ENCODE measurements around the gene ZMYND15.

Gene ZMYND15

GRCh38 chr17:4742629-4743028, 3.0 kb downstream of the ZMYND15 start:
- no peak overlapping the region for H3K4me3 ChIP-seq (ENCODE audit: low read depth in 1 of 2, low read length in 1 of 2)
- no peaks in the 10 kb centered on the region for H3K9me3 ChIP-seq
- H3K27me3 ChIP-seq = peaks cover 93% of the 10 kb centered on the region
- H3K27ac ChIP-seq = no peak overlapping the region
- no peak for TF ChIP-seq CTCF (IDR thresholded peaks at IDR 0.05)
- no peaks in the 10 kb centered on the region for H3K36me3 ChIP-seq
- H3K4me1 ChIP-seq (ENCODE audit: control insufficient read depth in 1 of 2, insufficient read depth in 1 of 2, low read depth in 1 of 2, low read length in 1 of 2) = peaks cover 18 to 21% of the 10 kb centered on the region in 2 experiments

GRCh38 chr17:4743216-4743615, 3.6 kb downstream of the ZMYND15 start:
- no peak overlapping the region for H3K4me3 ChIP-seq (ENCODE audit: low read depth in 1 of 2, low read length in 1 of 2)
- H3K9me3 ChIP-seq = no peaks in the 10 kb centered on the region
- TF ChIP-seq CTCF (IDR thresholded peaks at IDR 0.05) = no peak
- no peak overlapping the region for H3K27ac ChIP-seq
- H3K36me3 ChIP-seq = no peaks in the 10 kb centered on the region
- peaks cover 18 to 20% of the 10 kb centered on the region in 2 experiments for H3K4me1 ChIP-seq (ENCODE audit: control insufficient read depth in 1 of 2, insufficient read depth in 1 of 2, low read depth in 1 of 2, low read length in 1 of 2)
- H3K27me3 ChIP-seq = peaks cover 93% of the 10 kb centered on the region

- TF ChIP-seq CTCF (IDR thresholded peaks at IDR 0.05) = no peak
- no peaks in the 10 kb centered on the region for H3K9me3 ChIP-seq
- no peak overlapping the region for H3K27ac ChIP-seq
- H3K4me1 ChIP-seq (ENCODE audit: control insufficient read depth in 1 of 2, insufficient read depth in 1 of 2, low read depth in 1 of 2, low read length in 1 of 2) = peaks cover 16 to 17% of the 10 kb centered on the region in 2 experiments
- no peak overlapping the region for H3K4me3 ChIP-seq (ENCODE audit: low read depth in 1 of 2, low read length in 1 of 2)
- no peaks in the 10 kb centered on the region for H3K36me3 ChIP-seq
- peaks cover 93% of the 10 kb centered on the region for H3K27me3 ChIP-seq
Measured at GRCh38 chr17:4743898-4744297, 4.3 kb downstream of the ZMYND15 start.

- no peaks in the 10 kb centered on the region for H3K9me3 ChIP-seq
Measured at GRCh38 chr17:4744999-4745969, 5.7 kb downstream of the ZMYND15 start.

GRCh38 chr17:4747847-4748246, 8.2 kb downstream of the ZMYND15 start:
- no peak for TF ChIP-seq CTCF (IDR thresholded peaks at IDR 0.05)
- no peaks in the 10 kb centered on the region for H3K9me3 ChIP-seq
- no peak overlapping the region for H3K4me3 ChIP-seq (ENCODE audit: low read depth in 1 of 2, low read length in 1 of 2)
- peaks cover 99% of the 10 kb centered on the region for H3K27me3 ChIP-seq
- peak overlapping the region; percentile 46 for H3K27ac ChIP-seq
- no peaks in the 10 kb centered on the region for H3K36me3 ChIP-seq
- peaks cover 9 to 10% of the 10 kb centered on the region in 2 experiments for H3K4me1 ChIP-seq (ENCODE audit: control insufficient read depth in 1 of 2, insufficient read depth in 1 of 2, low read depth in 1 of 2, low read length in 1 of 2)

More at GRCh38 chr17:4744999-4745969, 5.7 kb downstream of the ZMYND15 start:
- peaks cover 10% of the 10 kb centered on the region in 2 experiments for H3K4me1 ChIP-seq (ENCODE audit: control insufficient read depth in 1 of 2, insufficient read depth in 1 of 2, low read depth in 1 of 2, low read length in 1 of 2)
- no peak for TF ChIP-seq CTCF (IDR thresholded peaks at IDR 0.05)
- peaks cover 98% of the 10 kb centered on the region for H3K27me3 ChIP-seq
- no peak overlapping the region for H3K27ac ChIP-seq
- H3K36me3 ChIP-seq = no peaks in the 10 kb centered on the region
- H3K4me3 ChIP-seq (ENCODE audit: low read depth in 1 of 2, low read length in 1 of 2) = no peak overlapping the region

Data from neutrophil (primary cell).